Measurements from ENCODE around the gene HOOK2. TPM values are rescaled to one million over a fixed set of nuclear protein-coding genes. Genes with fewer than 3 reads are reported as not detected.
"Not testable (repeated sequence)": the region's sequence is repeated elsewhere in the genome, so short reads cannot be mapped to it uniquely, and the experiment has no call there.

The HOOK2 gene
- total RNA-seq, 2 donors from 2014 or later, result 54.8 to 72.0 TPM

DNA sequence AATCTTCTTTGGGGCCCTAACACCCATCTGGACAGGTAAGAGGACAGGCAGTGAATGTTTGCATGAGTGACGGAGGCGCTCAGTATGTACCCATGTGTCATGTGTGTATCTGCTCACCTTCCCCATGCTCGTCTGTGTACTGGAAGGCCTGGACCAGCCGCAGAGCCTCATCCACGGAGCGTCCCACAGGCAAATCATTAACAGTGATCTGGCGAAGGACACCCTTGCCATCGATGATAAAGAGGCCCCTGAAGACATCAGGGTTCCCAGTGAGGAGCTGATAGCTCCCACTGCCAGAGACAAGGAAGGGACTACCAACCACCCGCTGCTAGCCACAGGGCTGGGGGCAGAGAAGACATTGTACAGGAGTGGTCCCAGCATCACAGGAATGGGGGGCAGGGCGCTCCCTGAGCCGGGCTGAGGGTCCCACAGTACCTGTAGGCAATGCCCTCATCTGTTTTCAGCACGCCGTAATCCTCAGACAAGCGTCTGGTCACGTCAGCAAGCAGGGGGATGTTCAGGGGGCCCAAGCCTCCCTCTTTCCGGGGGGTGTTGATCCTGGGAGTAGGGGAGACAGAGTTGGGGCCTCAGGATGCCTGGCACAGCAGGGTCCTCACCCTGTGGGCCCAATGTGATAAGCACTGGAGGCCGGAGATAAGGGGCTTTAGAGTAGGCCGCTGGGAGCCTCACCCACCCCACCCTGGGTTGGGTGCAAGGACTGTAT, 24.6 kb upstream of the HOOK2 start:
- H3K4me1 ChIP-seq, result peaks cover 8% of the 10 kb centered on the region
- no peak for DNase-seq
- no peaks in the 10 kb centered on the region for H3K27me3 ChIP-seq
- peak overlapping the region; percentile 92 to 99 for H3K9ac ChIP-seq (ENCODE audit: low read depth in 2 of 2, low read length in 2 of 2)
- H3K27ac ChIP-seq, result no peak overlapping the region
- H3K4me3 ChIP-seq, result no peak overlapping the region
- TF ChIP-seq CTCF (IDR thresholded peaks at IDR 0.05), result no peak
- H3K36me3 ChIP-seq, result no peaks in the 10 kb centered on the region
- no peaks in the 10 kb centered on the region for H3K9me3 ChIP-seq
- intact Hi-C loops (cut with DNase I), result loop anchor here (5.0 kb wide), 1 partner anchor 38 kb away; no protein-coding TSS in a partner anchor

GRCh38 chr19:12797607-12798006, 22.3 kb upstream of the HOOK2 start:
- not testable (repeated sequence) for H3K27me3 ChIP-seq; DNase-seq; H3K9ac ChIP-seq (ENCODE audit: low read depth in 2 of 2, low read length in 2 of 2); H3K27ac ChIP-seq; H3K4me3 ChIP-seq; H3K9me3 ChIP-seq; H3K36me3 ChIP-seq
- intact Hi-C loops (cut with DNase I), result loop anchor here (2.0 to 5.0 kb wide), 2 partner anchors 21 to 35 kb away; no protein-coding TSS in a partner anchor
- H3K4me1 ChIP-seq, result peaks cover 14% of the 10 kb centered on the region

DNA sequence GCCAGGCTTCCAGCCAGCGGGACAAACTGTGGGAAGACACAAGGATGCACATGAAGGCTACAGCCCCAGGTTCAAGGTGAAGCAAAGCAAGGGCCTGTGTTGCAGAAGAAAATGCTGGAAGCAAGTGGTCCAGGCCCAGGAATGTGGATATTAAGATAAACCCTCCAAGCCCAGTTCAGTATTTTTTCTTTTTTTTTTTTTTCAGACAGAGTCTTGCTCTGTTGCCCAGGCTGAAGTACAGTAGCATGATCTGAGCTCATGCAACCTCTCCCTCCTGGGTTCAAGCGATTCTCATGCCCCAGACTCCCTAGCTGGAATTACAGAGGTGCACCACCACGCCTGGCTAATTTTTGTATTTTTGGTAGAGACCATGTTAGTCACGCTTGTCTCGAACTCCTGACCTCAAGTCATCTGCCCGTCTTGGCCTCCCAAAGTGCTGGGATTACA, 21.8 kb upstream of the HOOK2 start:
- no peaks in the 10 kb centered on the region for H3K9me3 ChIP-seq
- H3K9ac ChIP-seq (ENCODE audit: low read depth in 2 of 2, low read length in 2 of 2), result no peak overlapping the region
- no peaks in the 10 kb centered on the region for H3K27me3 ChIP-seq
- no peak overlapping the region for H3K4me3 ChIP-seq
- no peak for TF ChIP-seq CTCF (IDR thresholded peaks at IDR 0.05)
- DNase-seq, result no peak
- no peak overlapping the region for H3K27ac ChIP-seq
- intact Hi-C loops (cut with DNase I), result loop anchor here (2.0 to 5.0 kb wide), 2 partner anchors 20 to 35 kb away; no protein-coding TSS in a partner anchor
- H3K4me1 ChIP-seq, result peaks cover 14% of the 10 kb centered on the region
- no peaks in the 10 kb centered on the region for H3K36me3 ChIP-seq

DNA sequence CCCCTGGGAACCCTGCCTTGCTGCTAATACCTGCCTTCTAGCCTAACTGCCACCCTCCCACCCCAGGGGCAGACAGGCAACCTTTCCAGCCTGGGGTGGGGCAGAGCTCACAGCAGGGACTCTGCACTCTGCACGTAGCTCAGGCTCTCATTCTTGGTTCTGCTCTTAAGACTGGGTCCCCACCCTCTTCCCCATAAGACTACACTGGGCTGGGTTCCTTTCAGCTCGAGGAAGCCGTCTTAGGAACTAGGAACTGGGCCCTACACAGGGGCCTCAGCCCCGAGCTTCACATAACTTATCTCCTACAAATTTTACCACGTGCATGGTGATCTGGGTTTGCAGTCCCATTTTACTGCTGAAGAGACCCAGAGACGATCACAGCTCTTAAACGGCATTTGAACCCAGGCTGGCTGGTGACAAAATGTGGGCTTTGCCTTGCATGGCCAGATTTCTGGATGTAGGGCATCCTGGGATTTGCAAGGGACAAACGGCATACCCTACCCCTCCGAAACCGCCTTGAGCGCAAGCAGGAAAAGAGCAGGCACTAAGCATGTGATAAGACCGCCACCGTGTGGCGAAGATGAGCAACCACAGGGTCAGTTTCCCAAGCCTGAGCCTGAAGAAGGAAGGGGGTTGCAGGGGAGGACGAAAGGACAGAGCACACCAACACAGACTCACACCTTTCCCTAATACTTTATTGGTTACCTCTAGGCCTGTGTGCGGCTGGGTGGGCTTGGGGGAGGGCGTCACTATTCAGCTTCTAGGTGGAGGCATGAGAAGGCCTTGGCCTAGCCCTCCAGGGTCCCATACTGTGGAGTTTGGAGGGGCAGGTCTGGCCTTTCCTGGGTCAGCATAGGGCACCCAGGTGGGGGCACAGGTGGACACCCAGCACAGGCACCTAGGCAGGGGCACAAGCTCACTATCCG, 21.1 kb upstream of the HOOK2 start:
- TF ChIP-seq CTCF (IDR thresholded peaks at IDR 0.05), result peak; percentile 89
- Histone ChIP-seq H3K4me1 (peaks cover 14% of the 10 kb centered on the region), H3K4me3 (no peak overlapping the region), H3K36me3 (no peaks in the 10 kb centered on the region), H3K27me3 (no peaks in the 10 kb centered on the region), H3K27ac (peak overlapping the region; percentile 87), H3K9ac (ENCODE audit: low read depth in 2 of 2, low read length in 2 of 2) (peak overlapping the region; percentile 45 to 84), H3K9me3 (no peaks in the 10 kb centered on the region)
- DNase-seq, result peak; percentile 83
- intact Hi-C loops (cut with DNase I), result loop anchor here (2.0 to 5.0 kb wide), 2 partner anchors 20 to 34 kb away; no protein-coding TSS in a partner anchor

DNA sequence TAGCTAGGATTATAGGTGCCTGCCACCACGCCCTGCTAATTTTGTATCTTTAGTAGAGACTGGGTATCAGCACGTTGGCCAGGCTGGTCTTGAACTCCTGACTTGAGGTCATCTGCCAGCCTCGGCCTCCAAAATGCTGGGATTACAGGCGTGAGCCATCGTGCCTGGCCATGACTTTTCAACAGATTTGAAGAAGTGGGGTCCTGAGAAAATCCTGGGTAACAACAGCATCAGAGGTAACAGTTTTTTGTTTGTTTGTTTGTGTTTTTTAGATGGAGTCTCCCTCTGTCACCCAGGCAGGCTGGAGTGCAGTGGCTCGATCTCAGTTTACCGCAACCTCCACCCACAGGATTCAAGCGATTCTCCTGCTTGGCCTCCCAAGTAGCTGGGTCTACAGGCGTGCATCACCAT, 19.6 kb upstream of the HOOK2 start:
- Histone ChIP-seq H3K36me3 (no peaks in the 10 kb centered on the region), H3K27ac (peak overlapping the region; percentile 100), H3K27me3 (no peaks in the 10 kb centered on the region), H3K4me3 (no peak overlapping the region), H3K9ac (ENCODE audit: low read depth in 2 of 2, low read length in 2 of 2) (no peak overlapping the region), H3K4me1 (peaks cover 14% of the 10 kb centered on the region), H3K9me3 (no peaks in the 10 kb centered on the region)
- DNase-seq, result no peak
- TF ChIP-seq CTCF (IDR thresholded peaks at IDR 0.05), result no peak
- intact Hi-C loops (cut with DNase I), result loop anchor here (5.0 kb wide), 1 partner anchor 33 kb away; no protein-coding TSS in a partner anchor
